Measurements from ENCODE around the gene RAMACL.
"Not testable (repeated sequence)": the region's sequence is repeated elsewhere in the genome, so short reads cannot be mapped to it uniquely, and the experiment has no call there.

The RAMACL gene

DNA sequence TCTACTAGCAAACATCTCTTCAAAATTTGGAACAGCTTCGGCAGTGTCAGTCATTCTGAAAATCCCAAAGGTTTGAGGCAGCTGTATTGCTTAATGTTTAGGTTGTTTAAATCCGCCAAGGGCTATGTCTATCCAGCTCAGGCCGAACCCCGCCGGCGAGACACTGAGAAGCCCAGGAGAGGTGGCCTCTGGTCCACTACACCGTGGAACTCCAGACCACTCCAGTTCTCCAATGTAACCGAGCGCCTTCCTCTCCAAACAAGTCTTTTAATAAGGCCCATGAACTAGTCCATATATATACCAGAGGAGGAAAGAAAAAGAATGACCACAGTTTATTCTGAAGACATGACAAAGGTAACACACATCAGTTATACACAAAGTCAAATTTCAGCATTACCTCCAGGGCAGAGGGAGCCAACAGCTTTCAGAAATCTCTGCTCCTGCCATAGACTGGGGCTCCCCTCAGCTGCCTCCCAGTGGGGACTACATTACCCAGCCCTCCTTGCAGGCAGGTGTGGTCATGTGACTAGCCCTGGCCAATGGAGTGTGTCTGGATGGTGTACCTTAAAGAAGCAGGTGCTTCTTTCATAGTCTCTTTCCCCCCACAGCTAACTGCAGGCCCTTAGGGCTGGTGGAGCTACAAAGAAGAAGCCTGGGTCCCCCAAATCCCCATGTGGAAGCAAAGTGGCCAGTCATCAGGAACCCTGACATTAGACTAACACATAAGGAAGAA, at the start of gene RAMACL:
RAMACL (minus strand) TSS at position 255 of the 733 bp plus-strand sequence; CDS start at position 54, 201 bp downstream.
- TF ChIP-seq Cebpa-rat (IDR thresholded peaks at IDR 0.05) = no peak
- no peaks in the 10 kb centered on the region for H3K36me3 ChIP-seq
- no peaks in the 10 kb centered on the region for H3K9me3 ChIP-seq (replicated peaks in 1 of 11)
- H3K4me2 ChIP-seq = peak within 1 kb of the TSS; percentile 73 to 96 (median 89); a peak in 21 of 22 replicates
- peaks cover 7 to 67% (median 11%) of the 10 kb centered on the region in 11 experiments; a peak in 14 of 22 replicates for H4K20me1 ChIP-seq
- peaks cover 39 to 58% (median 50%) of the 10 kb centered on the region in 10 experiments for H3K4me1 ChIP-seq
- H3K27ac ChIP-seq = peak within 1 kb of the TSS in 6 of 11 experiments; percentile 3 to 70 (median 56); a peak in 7 of 22 replicates
- no peaks in the 10 kb centered on the region for H3K27me3 ChIP-seq
- H3K4me3 ChIP-seq = no peak within 1 kb of the TSS
- H3K9ac ChIP-seq = no peak within 1 kb of the TSS

- Histone ChIP-seq H3K4me3 (no peak overlapping the region), H4K20me1 (peaks cover 0 to 9% (median 0%) of the 10 kb centered on the region in 11 experiments; a peak in 6 of 22 replicates), H3K27ac (peak overlapping the region in 1 of 11 experiments; percentile 41; a peak in 2 of 22 replicates), H3K4me1 (peaks cover 76 to 94% (median 84%) of the 10 kb centered on the region in 10 experiments), H3K36me3 (no peaks in the 10 kb centered on the region), H3K4me2 (peak overlapping the region in 8 of 11 experiments; percentile 11 to 99 (median 83); a peak in 12 of 22 replicates), H3K9ac (peak overlapping the region in 1 of 11 experiments; percentile 45; a peak in 1 of 22 replicates), H3K27me3 (peaks cover 0 to 33% (median 0%) of the 10 kb centered on the region in 11 experiments; a peak in 8 of 22 replicates), H3K9me3 (replicated peaks in 1 of 11) (peaks cover 0 to 6% (median 0%) of the 10 kb centered on the region in 11 experiments; a peak in 6 of 22 replicates)
- no peak for TF ChIP-seq Cebpa-rat (IDR thresholded peaks at IDR 0.05)
Observed at GRCh38 chr6:166635013-166635970, 48.8 kb upstream of the RAMACL start.

- Histone ChIP-seq H3K27ac (peak overlapping the region in 1 of 11 experiments; percentile 63; a peak in 1 of 22 replicates), H3K4me1 (peaks cover 69 to 86% (median 77%) of the 10 kb centered on the region in 10 experiments), H3K4me2 (peak overlapping the region in 5 of 11 experiments; percentile 59 to 84 (median 77); a peak in 7 of 22 replicates), H3K27me3 (peaks cover 0 to 34% (median 0%) of the 10 kb centered on the region in 11 experiments; a peak in 8 of 22 replicates)
- H3K9ac ChIP-seq; H3K9me3 ChIP-seq (replicated peaks in 1 of 11); H3K36me3 ChIP-seq; H4K20me1 ChIP-seq; H3K4me3 ChIP-seq: not testable (repeated sequence)
Observed at GRCh38 chr6:166634581-166634980, 48.1 kb upstream of the RAMACL start.

- Histone ChIP-seq H3K36me3 (no peaks in the 10 kb centered on the region), H3K4me2 (peak overlapping the region; percentile 26 to 84 (median 69); a peak in 21 of 22 replicates), H3K9ac (peak overlapping the region in 1 of 11 experiments; percentile 27; a peak in 2 of 22 replicates), H3K4me3 (no peak overlapping the region), H4K20me1 (peaks cover 0 to 9% (median 0%) of the 10 kb centered on the region in 11 experiments; a peak in 6 of 22 replicates), H3K27me3 (peaks cover 0 to 36% (median under 1%) of the 10 kb centered on the region in 11 experiments; a peak in 9 of 22 replicates), H3K4me1 (peaks cover 66 to 84% (median 75%) of the 10 kb centered on the region in 10 experiments), H3K9me3 (replicated peaks in 1 of 11) (peaks cover 0 to 6% (median 0%) of the 10 kb centered on the region in 11 experiments; a peak in 6 of 22 replicates), H3K27ac (peak overlapping the region; percentile 14 to 63 (median 58); a peak in 17 of 22 replicates)
- TF ChIP-seq Cebpa-rat (IDR thresholded peaks at IDR 0.05) = peak in 1 of 11 experiments; percentile 27; a peak in 1 of 22 replicates
Observed at GRCh38 chr6:166633732-166634535, 47.5 kb upstream of the RAMACL start.

DNA sequence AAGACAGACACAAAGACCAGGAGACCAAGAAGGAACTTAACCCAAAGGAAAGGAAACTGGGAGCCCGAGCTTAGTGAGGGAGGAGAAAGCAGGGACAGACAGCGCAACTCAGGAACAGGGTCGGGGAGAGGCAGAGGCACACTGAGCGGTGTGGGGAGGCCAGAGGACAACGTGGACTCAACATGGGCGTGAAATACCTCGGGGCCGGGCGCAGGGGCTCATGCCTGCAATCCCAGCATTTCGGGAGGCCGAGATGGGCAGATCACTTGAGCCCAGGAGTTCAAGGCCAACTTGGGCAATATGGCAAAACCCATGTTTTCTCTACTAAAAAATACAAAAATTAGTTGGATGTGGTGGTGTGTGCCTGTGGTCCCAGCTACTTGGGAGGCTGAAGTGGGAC, 46.3 kb upstream of the RAMACL start:
- Histone ChIP-seq H3K27me3 (peaks cover 0 to 31% (median 3%) of the 10 kb centered on the region in 11 experiments; a peak in 9 of 22 replicates), H4K20me1 (peaks cover 0 to 7% (median 0%) of the 10 kb centered on the region in 11 experiments; a peak in 6 of 22 replicates), H3K36me3 (no peaks in the 10 kb centered on the region), H3K27ac (peak overlapping the region in 9 of 11 experiments; percentile 4 to 67 (median 57); a peak in 12 of 22 replicates), H3K4me2 (peak overlapping the region; percentile 26 to 84 (median 69)), H3K4me3 (no peak overlapping the region), H3K9ac (no peak overlapping the region; a peak in 2 of 22 replicates), H3K9me3 (replicated peaks in 1 of 11) (peaks cover 0 to 6% (median 0%) of the 10 kb centered on the region in 11 experiments; a peak in 6 of 22 replicates), H3K4me1 (peaks cover 64 to 82% (median 73%) of the 10 kb centered on the region in 10 experiments)
- TF ChIP-seq Cebpa-rat (IDR thresholded peaks at IDR 0.05) = no peak

GRCh38 chr6:166630462-166630861, 44.0 kb upstream of the RAMACL start:
- Histone ChIP-seq H3K9ac (no peak overlapping the region), H3K4me3 (no peak overlapping the region), H3K9me3 (replicated peaks in 1 of 11) (peaks cover 0 to 6% (median 0%) of the 10 kb centered on the region in 11 experiments; a peak in 6 of 22 replicates), H4K20me1 (peaks cover 0 to 12% (median 0%) of the 10 kb centered on the region in 11 experiments; a peak in 2 of 22 replicates), H3K27me3 (peaks cover 15 to 36% (median 19%) of the 10 kb centered on the region in 11 experiments), H3K4me2 (peak overlapping the region in 7 of 11 experiments; percentile 27 to 59 (median 45); a peak in 9 of 22 replicates), H3K4me1 (peaks cover 42 to 71% (median 60%) of the 10 kb centered on the region in 10 experiments), H3K27ac (no peak overlapping the region), H3K36me3 (no peaks in the 10 kb centered on the region)
- no peak for TF ChIP-seq Cebpa-rat (IDR thresholded peaks at IDR 0.05)

- peak overlapping the region in 7 of 11 experiments; percentile 6 to 99 (median 16); a peak in 4 of 22 replicates for H3K4me2 ChIP-seq
- peaks cover 36 to 66% (median 57%) of the 10 kb centered on the region in 10 experiments for H3K4me1 ChIP-seq
- TF ChIP-seq Cebpa-rat (IDR thresholded peaks at IDR 0.05) = no peak
- H3K27ac ChIP-seq = no peak overlapping the region
- H4K20me1 ChIP-seq = peaks cover 0 to 12% (median 0%) of the 10 kb centered on the region in 11 experiments; a peak in 2 of 22 replicates
- H3K4me3 ChIP-seq = no peak overlapping the region
- H3K9ac ChIP-seq = no peak overlapping the region
- no peaks in the 10 kb centered on the region for H3K36me3 ChIP-seq
- H3K9me3 ChIP-seq (replicated peaks in 1 of 11) = peaks cover 0 to 11% (median 3%) of the 10 kb centered on the region in 11 experiments; a peak in 7 of 22 replicates
- peaks cover 18 to 39% (median 24%) of the 10 kb centered on the region in 11 experiments for H3K27me3 ChIP-seq
Observed at GRCh38 chr6:166629628-166630027, 43.1 kb upstream of the RAMACL start.
